HepG2 (cell line): ENCODE results near the gene NUDT21. TPM values are rescaled to one million over a fixed set of nuclear protein-coding genes. Genes with fewer than 3 reads are reported as not detected.

Source experiments
- ARID3A ChIP-seq: IDR thresholded peaks from 2 replicates; pipeline ENCODE4 v1.6.1; 2012; ENCODE audit warnings: low read depth, low read length, improper control_type of control experiment
- BCL6 ChIP-seq: IDR thresholded peaks from 2 replicates; pipeline ENCODE4 v1.6.1; 2016; ENCODE audit warnings: missing genetic modification reagents, missing compliant biosample characterization
- CHD2 ChIP-seq: IDR thresholded peaks from 2 replicates; pipeline ENCODE4 v1.6.1; 2011; ENCODE audit warnings: low read depth, low read length, improper control_type of control experiment
- FOSL2 ChIP-seq: sonication (generic); formaldehyde crosslinking; IDR thresholded peaks from 2 replicates; pipeline ENCODE4 v1.4.0; 2020; ENCODE audit warnings: missing genetic modification reagents
- HHEX ChIP-seq: IDR thresholded peaks from 2 replicates; pipeline ENCODE4 v1.6.1; 2016; ENCODE audit warnings: control low read depth
- HOXA3 ChIP-seq: sonication (generic); formaldehyde crosslinking; IDR thresholded peaks from 2 replicates; pipeline ENCODE4 v1.5.0; 2020; ENCODE audit warnings: missing genetic modification reagents
- HOXA7 ChIP-seq: sonication (generic); formaldehyde crosslinking; IDR thresholded peaks from 2 replicates; pipeline ENCODE4 v1.8.1; 2022; ENCODE audit warnings: mild to moderate bottlenecking, missing genetic modification reagents, moderate library complexity
- ISL2 ChIP-seq: sonication (generic); formaldehyde crosslinking; IDR thresholded peaks from 2 replicates; pipeline ENCODE4 v1.5.0; 2020; ENCODE audit warnings: missing genetic modification reagents
- KDM5A ChIP-seq: fragments of 200-600 bp; sonication (generic); IDR thresholded peaks from 2 replicates; pipeline ENCODE4 v1.7.0; 2018; ENCODE audit warnings: antibody characterized with exemption, mild to moderate bottlenecking, low read length, borderline replicate concordance
- KLF11 ChIP-seq: IDR thresholded peaks from 2 replicates; pipeline ENCODE4 v1.6.1; 2016; ENCODE audit warnings: missing compliant biosample characterization
- MXD3 ChIP-seq: IDR thresholded peaks from 2 replicates; pipeline ENCODE4 v1.6.1; 2016; ENCODE audit warnings: mild to moderate bottlenecking, missing biosample characterization, missing genetic modification reagents
- MZF1 ChIP-seq: sonication (generic); formaldehyde crosslinking; IDR thresholded peaks from 2 replicates; pipeline ENCODE4 v1.8.1; 2023; ENCODE audit warnings: mild to moderate bottlenecking, missing genetic modification reagents, borderline replicate concordance
- NCOA2 ChIP-seq: sonication (generic); formaldehyde crosslinking; IDR thresholded peaks from 2 replicates; pipeline ENCODE4 v1.8.0; 2022; ENCODE audit warnings: inconsistent platforms
- PPARG ChIP-seq: conservative IDR thresholded peaks from 2 replicates; pipeline ENCODE4 v1.6.1; 2016; ENCODE audit warnings: missing biosample characterization, missing genetic modification reagents
- THYN1 ChIP-seq: sonication (generic); formaldehyde crosslinking; IDR thresholded peaks from 2 replicates; pipeline ENCODE4 v1.8.1; 2023; ENCODE audit warnings: low read depth, mild to moderate bottlenecking, moderate library complexity, missing genetic modification reagents, borderline replicate concordance
- ZBTB38 ChIP-seq: sonication (generic); formaldehyde crosslinking; IDR thresholded peaks from 2 replicates; pipeline ENCODE4 v1.5.1; 2020; ENCODE audit warnings: mild to moderate bottlenecking, missing genetic modification reagents
- ZBTB7A ChIP-seq: sonication (generic); formaldehyde crosslinking; IDR thresholded peaks from 2 replicates; pipeline ENCODE4 v1.8.0; 2022; ENCODE audit warnings: mild to moderate bottlenecking, missing genetic modification reagents
- ZBTB7B ChIP-seq: sonication (generic); formaldehyde crosslinking; IDR thresholded peaks from 2 replicates; pipeline ENCODE4 v1.4.0; 2020; ENCODE audit warnings: missing genetic modification reagents
- ZKSCAN1 ChIP-seq: fragments of 150-350 bp; IDR thresholded peaks from 2 replicates; pipeline ENCODE4 v1.6.1; 2014; ENCODE audit warnings: low read length
- ZNF12 ChIP-seq: sonication (generic); formaldehyde crosslinking; IDR thresholded peaks from 2 replicates; pipeline ENCODE4 v1.5.0; 2020; ENCODE audit warnings: missing genetic modification reagents
- ZNF142 ChIP-seq: sonication (generic); formaldehyde crosslinking; IDR thresholded peaks from 2 replicates; pipeline ENCODE4 v1.4.0; 2020; ENCODE audit warnings: missing genetic modification reagents
- ZNF207 ChIP-seq: fragments of 450-650 bp; IDR thresholded peaks from 2 replicates; pipeline ENCODE4 v1.6.1; 2016; ENCODE audit warnings: antibody characterized with exemption, borderline replicate concordance
- ZNF234 ChIP-seq: sonication (generic); formaldehyde crosslinking; conservative IDR thresholded peaks from 2 replicates; pipeline ENCODE4 v1.5.1; 2020; ENCODE audit warnings: mild to moderate bottlenecking, missing genetic modification reagents
- ZNF564 ChIP-seq: sonication (generic); formaldehyde crosslinking; IDR thresholded peaks from 2 replicates; pipeline ENCODE4 v1.8.1; 2023; ENCODE audit warnings: mild to moderate bottlenecking, missing genetic modification reagents
- polyA plus RNA-seq, 8 experiments: library from polyadenylated mRNA; depleted of rRNA in 3 of 8; stranded (reverse) in 7 of 8; unstranded in 1 of 8; fragments of >200 nt; fragmentation: Illumina TruSeq in 4 of 8; extraction: Trizol in 4 of 8; gene quantifications; 2 replicates each; pipeline versions ENCODE4 v1.2.1 to v1.2.3, GENCODE V29; 2011 to 2016; ENCODE audit warnings: low read depth in 4 of 8, missing spikeins in 1 of 8, mixed read lengths in 1 of 8; ENCODE audit not compliant: insufficient read depth in 1 of 8
- total RNA-seq, 5 experiments: library from RNA; depleted of rRNA; stranded (reverse); fragments of >200 nt; fragmentation: Illumina TruSeq; extraction: Trizol; gene quantifications; 2 replicates each; pipeline ENCODE4 v1.2.3, GENCODE V29; 2016; ENCODE audit warnings: low read depth in 1 of 5

Gene NUDT21
- total and polyA plus RNA-seq, 2 of the 13 experiments (the other 11 are each of a cell fraction or from before 2014, with no cell fraction given): 177 to 210 TPM

- no peak for TF ChIP-seq ZNF142 (CRISPR knock-in tag)
- TF ChIP-seq BCL6: no peak; the same call in 1 of the 2 replicates
- TF ChIP-seq KLF11 (CRISPR knock-in tag): no peak
- TF ChIP-seq ZBTB7A (CRISPR knock-in tag): no peak
- peak; percentile 18; the same call in 1 of the 2 replicates for TF ChIP-seq HHEX
- TF ChIP-seq MXD3 (CRISPR knock-in tag): no peak
- peak; percentile 74; the same call in 1 of the 2 replicates for TF ChIP-seq MZF1 (CRISPR knock-in tag)
- TF ChIP-seq THYN1 (CRISPR knock-in tag): no peak
- no peak for TF ChIP-seq HOXA3 (CRISPR knock-in tag)
- TF ChIP-seq ZBTB7B (CRISPR knock-in tag): no peak
- no peak for TF ChIP-seq CHD2
- no peak for TF ChIP-seq ZBTB38 (CRISPR knock-in tag)
- peak; percentile 49 for TF ChIP-seq KDM5A
- no peak for TF ChIP-seq ZNF207
- no peak for TF ChIP-seq ISL2 (CRISPR knock-in tag)
- no peak for TF ChIP-seq ARID3A
- TF ChIP-seq ZNF564 (CRISPR knock-in tag): no peak
- no peak for TF ChIP-seq ZKSCAN1
- no peak; the same call in 1 of the 2 replicates for TF ChIP-seq ZNF234
- peak; percentile 22; the same call in 1 of the 2 replicates for TF ChIP-seq NCOA2
- TF ChIP-seq ZNF12 (CRISPR knock-in tag): no peak
- no peak for TF ChIP-seq PPARG (CRISPR knock-in tag)
- 0 out of 2 replicates have a peak, but pooled peaks have one; percentile 4 for TF ChIP-seq FOSL2 (CRISPR knock-in tag)
- no peak for TF ChIP-seq HOXA7 (CRISPR knock-in tag)
Observed at GRCh38 chr16:56451753-56452689, 889 bp upstream of the NUDT21 start (continued).
